ENCODE results near the gene ZNF785.
"Not testable (repeated sequence)": the region's sequence is repeated elsewhere in the genome, so short reads cannot be mapped to it uniquely, and the experiment has no call there.

ZNF785 gene

DNA sequence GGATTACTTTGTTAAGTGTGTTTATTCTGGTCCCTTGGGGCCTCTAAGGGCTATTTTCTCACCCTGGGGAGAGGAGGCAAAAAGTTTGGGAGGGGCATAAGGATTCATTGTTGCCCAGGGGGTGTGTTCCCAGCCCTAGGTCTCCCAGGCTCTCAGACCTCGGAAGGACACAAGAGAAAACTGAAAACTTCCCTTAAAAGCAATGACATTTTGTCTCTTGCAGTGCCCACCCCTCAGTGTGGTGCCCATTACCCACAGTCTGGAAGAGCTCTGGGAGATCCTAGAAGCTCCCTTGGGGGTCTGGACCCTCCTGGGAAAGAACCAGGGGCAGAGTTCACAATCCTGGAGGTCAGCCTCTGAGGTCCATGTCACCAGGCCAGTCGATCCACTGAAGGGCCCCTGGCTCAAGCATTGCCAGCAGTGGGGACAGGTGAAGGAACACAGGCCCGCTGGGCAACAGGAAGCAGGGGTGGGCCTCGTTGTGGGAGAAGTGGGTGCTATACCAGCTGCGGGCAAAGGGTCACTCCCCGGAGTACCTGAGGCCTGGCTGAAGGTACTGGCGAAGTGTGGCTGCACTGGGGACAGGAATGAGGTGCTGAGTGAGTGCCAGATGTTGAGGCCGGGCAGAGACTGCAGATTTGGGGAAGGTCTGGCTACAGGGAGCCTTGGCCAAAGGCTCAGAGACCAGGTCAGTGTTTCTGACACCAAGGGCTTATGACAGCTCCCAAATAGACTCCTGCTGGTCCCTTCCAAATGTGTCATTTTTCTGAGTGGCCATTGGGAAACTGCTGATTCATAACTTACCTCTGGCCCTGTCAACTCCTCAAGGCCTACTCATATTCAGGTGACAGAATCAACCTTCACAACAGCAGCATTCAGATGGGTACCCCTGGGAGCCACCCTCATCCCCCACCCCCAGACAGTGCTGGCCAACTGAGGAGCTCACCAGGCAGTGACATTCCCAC, 46.2 kb downstream of the ZNF785 start:
- no peak for FAIRE-seq

DNA sequence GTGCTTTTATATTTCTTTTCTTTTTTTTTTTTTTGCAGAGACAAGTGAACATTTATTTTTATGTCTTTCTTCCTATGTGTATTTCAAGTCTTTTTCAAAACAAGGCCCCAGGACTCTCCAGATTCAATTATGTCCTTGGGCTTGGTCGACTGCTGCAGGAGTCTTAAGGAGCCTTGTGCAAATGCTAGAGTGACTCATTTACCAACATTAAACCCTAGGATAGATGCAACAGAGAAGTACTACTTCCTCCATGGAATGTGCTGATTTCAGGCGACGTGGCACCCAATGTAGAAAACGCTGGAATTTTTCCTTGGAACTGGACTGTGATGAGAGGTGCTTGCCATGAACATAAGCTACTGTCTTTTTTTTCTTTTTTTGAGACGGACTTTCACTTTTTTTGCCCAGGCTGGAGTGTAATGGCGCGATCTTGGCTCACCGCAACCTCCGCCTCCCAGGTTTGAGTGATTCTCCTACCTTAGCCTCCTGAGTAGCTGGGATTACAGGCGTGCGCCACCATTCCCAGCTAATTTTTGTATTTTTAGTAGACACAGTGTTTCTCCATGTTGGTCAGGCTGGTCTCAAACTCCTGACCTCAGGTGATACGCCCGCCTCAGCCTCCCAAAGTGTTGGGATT, 49.0 kb downstream of the ZNF785 start:
- not testable (repeated sequence) for FAIRE-seq

DNA sequence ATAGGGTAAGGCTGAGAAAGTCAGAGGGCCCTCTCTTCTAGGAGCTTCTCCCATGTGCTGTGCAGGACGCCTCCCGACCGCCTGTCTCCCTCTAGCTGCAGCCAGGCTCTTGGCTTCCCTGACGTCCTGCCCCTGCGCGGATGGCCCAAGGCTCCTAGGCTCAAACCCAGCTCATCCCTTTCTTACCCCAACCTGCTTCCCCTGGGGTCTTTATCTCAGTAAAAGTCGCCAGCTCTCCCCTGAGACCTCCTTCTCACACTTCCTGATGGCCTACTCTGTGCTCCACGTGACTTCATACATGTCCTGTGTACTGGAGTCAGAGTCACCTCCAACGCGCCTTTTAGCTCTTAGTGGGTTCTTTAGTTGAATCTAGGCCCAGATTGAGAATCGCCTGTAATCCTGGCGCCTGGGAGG, 49.7 kb downstream of the ZNF785 start:
- FAIRE-seq, result no peak

DNA sequence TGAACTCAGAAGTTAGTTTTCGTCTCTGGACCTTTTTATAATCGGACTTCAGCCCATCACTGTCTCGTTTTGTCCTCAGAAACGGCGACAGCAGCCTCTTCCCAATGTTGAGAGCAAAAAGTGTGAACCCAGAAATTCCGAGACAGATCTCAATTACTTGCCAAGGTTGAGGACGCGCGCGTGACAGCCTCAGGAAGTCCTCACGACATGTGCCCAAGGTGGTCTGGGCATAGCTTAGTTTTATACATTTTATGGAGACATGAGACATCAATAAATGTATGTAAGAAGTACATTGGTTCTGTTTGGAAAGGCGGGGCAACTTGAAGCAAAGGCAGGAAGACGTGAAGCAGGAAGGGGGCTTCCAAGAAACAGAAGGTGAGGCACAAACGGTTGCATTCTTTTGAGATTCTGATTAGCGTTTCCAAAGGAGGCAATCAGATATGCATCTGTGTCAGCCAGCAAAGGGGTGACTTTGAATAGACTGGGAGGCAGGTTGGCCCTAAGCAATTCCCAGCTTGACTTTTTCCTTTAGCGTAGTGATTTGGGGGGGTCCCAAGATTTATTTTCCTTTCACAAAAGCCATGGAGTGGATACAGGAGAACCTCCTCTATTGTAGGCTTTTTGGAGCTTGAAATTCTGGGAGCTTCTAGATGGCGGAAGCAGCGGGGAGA, 50.3 kb downstream of the ZNF785 start:
- no peak for FAIRE-seq

DNA sequence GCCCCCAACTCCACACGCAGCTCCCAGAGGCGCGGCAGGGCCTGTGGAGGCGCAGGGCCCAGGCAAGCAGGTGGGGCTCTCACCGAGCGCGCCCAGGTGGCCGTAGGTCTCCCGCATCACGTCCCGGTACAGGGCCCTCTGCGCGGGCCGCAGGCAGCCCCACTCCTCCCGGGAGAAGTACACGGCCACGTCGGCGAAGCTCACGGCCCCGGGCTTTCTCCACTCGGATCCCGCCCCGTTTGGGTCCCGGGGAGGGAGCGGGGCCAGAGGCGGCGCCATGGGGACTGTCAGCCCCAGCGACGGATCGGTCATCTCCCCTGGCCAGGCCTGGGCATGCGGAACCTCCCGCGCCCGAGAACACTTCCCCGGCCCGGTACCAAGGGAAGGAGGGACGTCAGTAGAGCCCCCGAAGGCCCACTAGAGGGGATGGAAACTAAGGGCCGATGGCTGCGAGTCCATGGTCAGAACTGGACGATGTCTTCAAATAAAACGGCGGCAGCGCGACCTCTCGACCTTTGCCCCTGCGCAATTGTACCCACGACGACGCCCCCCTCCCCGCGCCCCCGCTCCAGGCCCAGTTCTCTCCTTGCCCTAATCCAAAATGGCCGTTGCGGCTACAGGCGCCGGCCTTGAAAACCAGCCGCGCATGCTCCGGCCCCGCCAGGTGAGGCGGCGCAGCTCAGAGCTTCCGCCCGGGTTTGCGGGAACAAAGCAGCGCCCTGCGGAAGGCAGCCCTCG, 51.0 kb downstream of the ZNF785 start, which contains the start of gene ZNF747:
TSS of gene ZNF747 (minus strand) at position 491 of the 738 bp plus-strand sequence. CDS start at position 312, 179 bp downstream.
- no peak for FAIRE-seq

DNA sequence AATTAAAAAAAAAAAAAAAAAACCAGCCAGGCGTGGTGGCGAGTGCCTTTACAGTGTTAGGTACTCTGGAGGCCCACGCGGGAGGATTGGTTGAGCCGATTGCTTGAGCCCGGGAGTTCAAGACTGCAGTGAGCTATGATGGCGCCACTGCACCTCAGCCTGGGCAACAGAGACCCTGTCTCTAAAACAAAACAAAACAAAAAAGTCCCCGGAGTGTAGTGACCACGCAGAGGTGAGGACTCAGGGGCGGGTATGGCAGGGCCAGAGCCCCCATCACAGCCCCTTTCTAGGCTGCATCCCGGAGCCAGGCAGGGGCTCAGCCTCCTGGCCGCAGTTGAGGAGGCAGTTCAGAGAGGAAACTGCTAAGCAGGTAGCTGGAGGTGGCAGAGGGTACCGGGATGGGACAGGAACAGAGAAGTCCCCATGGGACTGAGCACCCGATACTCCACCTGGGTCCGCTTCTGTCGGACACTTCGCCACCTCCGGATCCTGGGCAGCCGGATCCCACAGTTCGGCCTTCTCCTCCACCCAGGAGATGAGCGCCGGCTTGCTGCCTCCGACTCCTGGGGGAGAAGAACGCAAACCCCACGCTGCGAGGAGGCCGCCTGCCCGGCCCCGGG, 51.6 kb downstream of the ZNF785 start:
- FAIRE-seq, result no peak

DNA sequence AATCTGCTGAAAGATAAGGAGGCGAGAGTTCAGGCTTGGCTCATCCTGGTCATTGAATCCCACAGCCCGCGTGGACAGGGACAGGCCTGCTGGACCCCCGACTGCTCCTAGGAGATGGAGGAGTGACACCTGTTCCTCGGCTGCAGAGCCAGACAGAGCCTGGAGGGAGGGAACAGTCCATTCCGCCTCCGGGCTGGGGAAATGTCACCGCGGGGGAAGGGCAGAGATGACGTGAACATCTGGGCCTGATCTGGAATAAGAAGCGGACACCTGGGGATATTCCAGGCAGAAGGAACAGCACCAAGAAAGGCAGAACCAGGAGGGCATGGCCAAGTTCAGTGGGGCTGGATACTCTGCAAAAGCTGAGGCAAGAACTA, 52.4 kb downstream of the ZNF785 start:
- FAIRE-seq, result no peak

DNA sequence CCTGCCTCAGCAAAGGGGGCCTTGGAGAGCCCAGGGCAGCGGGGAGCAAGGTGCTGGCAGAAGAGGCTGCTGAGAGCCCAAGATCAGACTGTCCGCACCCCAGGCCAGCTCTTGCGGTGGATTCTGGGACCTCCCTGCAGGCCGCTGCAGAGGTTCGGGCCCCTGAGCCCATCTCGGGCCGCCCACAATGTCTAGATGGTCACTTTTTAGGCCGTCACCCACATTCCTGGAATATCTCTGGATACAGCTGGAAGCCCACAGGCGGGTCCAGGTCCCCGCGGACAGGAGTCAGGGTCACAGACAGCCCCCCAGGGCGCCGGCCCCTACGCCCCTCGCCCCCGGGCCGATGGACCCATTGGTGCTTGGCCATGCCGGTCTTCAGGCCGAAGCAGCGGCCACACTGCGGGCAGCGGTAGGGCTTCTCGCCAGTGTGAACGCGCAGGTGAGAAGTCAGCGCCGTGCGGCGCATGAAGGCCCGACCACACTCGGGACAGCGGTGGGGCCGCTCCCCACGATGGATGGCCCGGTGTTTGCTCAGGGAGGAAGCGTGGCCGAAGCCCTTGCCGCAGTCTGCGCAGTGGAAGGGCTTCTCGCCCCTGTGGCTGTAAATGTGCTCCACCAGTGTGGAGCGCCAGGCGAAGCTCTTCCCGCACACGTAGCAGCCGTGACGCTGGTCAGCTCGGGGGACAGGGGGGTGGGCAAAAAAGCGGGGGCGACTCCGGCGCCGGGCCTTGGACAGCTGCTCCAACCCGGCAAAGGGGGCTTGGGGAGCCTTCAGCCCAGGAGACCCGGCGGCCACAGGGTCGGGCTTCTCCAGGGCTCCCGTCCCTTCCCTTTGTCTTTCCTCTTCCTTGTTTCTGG, 53.0 kb downstream of the ZNF785 start:
- no peak for FAIRE-seq

Measured in TTC549 (cell line).